ENCODE results near the gene TMEM184B. TPM values are rescaled to one million over a fixed set of nuclear protein-coding genes. Genes with fewer than 3 reads are reported as not detected.

TMEM184B gene
- total and polyA plus RNA-seq, 2 experiments from 2014 or later, result 42.2 to 95.1 TPM

DNA sequence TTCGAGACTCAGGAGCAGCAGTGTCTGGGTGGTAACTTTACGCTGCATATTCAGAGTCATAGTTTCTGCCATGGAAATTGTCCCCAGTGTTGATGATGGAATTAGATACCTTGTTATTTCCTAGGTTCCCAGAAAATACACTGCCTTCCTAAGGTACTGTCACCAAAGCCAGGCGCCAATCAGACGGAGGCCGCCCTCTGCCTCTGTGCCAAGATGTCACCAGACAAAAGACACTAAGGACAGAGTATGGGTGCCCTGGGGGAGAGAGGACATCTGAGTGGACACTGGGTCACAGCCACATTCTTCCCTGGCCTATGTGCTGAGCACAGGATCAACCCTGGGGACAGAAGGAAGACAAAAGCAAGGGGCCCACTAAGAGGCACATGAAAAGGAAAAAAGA is 102.3 kb downstream of the TMEM184B start:
- ATAC-seq (no peak), DNase-seq (ENCODE audit: low spot score) (no peak)
- H3K4me1 Mint-ChIP-seq, result peaks cover 10% of the 10 kb centered on the region
- TF ChIP-seq STAT1 (IDR thresholded peaks at IDR 0.05; ENCODE audit: unreplicated experiment), result no peak
- TF ChIP-seq CREB1 (CRISPR knock-in tag; IDR thresholded peaks at IDR 0.05; ENCODE audit: low read depth), result no peak
- TF ChIP-seq, protein P1, sequence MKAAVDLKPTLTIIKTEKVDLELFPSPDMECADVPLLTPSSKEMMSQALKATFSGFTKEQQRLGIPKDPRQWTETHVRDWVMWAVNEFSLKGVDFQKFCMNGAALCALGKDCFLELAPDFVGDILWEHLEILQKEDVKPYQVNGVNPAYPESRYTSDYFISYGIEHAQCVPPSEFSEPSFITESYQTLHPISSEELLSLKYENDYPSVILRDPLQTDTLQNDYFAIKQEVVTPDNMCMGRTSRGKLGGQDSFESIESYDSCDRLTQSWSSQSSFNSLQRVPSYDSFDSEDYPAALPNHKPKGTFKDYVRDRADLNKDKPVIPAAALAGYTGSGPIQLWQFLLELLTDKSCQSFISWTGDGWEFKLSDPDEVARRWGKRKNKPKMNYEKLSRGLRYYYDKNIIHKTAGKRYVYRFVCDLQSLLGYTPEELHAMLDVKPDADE (IDR thresholded peaks at IDR 0.05), result no peak
- TF ChIP-seq JUNB (IDR thresholded peaks at IDR 0.05; ENCODE audit: unreplicated experiment), result no peak
- TF ChIP-seq, protein P2, sequence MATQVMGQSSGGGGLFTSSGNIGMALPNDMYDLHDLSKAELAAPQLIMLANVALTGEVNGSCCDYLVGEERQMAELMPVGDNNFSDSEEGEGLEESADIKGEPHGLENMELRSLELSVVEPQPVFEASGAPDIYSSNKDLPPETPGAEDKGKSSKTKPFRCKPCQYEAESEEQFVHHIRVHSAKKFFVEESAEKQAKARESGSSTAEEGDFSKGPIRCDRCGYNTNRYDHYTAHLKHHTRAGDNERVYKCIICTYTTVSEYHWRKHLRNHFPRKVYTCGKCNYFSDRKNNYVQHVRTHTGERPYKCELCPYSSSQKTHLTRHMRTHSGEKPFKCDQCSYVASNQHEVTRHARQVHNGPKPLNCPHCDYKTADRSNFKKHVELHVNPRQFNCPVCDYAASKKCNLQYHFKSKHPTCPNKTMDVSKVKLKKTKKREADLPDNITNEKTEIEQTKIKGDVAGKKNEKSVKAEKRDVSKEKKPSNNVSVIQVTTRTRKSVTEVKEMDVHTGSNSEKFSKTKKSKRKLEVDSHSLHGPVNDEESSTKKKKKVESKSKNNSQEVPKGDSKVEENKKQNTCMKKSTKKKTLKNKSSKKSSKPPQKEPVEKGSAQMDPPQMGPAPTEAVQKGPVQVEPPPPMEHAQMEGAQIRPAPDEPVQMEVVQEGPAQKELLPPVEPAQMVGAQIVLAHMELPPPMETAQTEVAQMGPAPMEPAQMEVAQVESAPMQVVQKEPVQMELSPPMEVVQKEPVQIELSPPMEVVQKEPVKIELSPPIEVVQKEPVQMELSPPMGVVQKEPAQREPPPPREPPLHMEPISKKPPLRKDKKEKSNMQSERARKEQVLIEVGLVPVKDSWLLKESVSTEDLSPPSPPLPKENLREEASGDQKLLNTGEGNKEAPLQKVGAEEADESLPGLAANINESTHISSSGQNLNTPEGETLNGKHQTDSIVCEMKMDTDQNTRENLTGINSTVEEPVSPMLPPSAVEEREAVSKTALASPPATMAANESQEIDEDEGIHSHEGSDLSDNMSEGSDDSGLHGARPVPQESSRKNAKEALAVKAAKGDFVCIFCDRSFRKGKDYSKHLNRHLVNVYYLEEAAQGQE (IDR thresholded peaks at IDR 0.05; ENCODE audit: unreplicated experiment), result no peak
- TF ChIP-seq POLR2AphosphoS5 (IDR thresholded peaks at IDR 0.05; ENCODE audit: low read depth), result no peak
- TF ChIP-seq ZNF114 (CRISPR knock-in tag; IDR thresholded peaks at IDR 0.05), result no peak
- no peak for TF ChIP-seq ZNF331 (CRISPR knock-in tag; IDR thresholded peaks at IDR 0.05; ENCODE audit: low read depth)
- no peak for TF ChIP-seq NANOG (IDR thresholded peaks at IDR 0.05; ENCODE audit: borderline replicate concordance)
- TF ChIP-seq, protein P3, sequence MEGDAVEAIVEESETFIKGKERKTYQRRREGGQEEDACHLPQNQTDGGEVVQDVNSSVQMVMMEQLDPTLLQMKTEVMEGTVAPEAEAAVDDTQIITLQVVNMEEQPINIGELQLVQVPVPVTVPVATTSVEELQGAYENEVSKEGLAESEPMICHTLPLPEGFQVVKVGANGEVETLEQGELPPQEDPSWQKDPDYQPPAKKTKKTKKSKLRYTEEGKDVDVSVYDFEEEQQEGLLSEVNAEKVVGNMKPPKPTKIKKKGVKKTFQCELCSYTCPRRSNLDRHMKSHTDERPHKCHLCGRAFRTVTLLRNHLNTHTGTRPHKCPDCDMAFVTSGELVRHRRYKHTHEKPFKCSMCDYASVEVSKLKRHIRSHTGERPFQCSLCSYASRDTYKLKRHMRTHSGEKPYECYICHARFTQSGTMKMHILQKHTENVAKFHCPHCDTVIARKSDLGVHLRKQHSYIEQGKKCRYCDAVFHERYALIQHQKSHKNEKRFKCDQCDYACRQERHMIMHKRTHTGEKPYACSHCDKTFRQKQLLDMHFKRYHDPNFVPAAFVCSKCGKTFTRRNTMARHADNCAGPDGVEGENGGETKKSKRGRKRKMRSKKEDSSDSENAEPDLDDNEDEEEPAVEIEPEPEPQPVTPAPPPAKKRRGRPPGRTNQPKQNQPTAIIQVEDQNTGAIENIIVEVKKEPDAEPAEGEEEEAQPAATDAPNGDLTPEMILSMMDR (conservative IDR thresholded peaks at IDR 0.05; ENCODE audit: low read depth in 2 of 2), result no peak
- TF ChIP-seq, protein P4, sequence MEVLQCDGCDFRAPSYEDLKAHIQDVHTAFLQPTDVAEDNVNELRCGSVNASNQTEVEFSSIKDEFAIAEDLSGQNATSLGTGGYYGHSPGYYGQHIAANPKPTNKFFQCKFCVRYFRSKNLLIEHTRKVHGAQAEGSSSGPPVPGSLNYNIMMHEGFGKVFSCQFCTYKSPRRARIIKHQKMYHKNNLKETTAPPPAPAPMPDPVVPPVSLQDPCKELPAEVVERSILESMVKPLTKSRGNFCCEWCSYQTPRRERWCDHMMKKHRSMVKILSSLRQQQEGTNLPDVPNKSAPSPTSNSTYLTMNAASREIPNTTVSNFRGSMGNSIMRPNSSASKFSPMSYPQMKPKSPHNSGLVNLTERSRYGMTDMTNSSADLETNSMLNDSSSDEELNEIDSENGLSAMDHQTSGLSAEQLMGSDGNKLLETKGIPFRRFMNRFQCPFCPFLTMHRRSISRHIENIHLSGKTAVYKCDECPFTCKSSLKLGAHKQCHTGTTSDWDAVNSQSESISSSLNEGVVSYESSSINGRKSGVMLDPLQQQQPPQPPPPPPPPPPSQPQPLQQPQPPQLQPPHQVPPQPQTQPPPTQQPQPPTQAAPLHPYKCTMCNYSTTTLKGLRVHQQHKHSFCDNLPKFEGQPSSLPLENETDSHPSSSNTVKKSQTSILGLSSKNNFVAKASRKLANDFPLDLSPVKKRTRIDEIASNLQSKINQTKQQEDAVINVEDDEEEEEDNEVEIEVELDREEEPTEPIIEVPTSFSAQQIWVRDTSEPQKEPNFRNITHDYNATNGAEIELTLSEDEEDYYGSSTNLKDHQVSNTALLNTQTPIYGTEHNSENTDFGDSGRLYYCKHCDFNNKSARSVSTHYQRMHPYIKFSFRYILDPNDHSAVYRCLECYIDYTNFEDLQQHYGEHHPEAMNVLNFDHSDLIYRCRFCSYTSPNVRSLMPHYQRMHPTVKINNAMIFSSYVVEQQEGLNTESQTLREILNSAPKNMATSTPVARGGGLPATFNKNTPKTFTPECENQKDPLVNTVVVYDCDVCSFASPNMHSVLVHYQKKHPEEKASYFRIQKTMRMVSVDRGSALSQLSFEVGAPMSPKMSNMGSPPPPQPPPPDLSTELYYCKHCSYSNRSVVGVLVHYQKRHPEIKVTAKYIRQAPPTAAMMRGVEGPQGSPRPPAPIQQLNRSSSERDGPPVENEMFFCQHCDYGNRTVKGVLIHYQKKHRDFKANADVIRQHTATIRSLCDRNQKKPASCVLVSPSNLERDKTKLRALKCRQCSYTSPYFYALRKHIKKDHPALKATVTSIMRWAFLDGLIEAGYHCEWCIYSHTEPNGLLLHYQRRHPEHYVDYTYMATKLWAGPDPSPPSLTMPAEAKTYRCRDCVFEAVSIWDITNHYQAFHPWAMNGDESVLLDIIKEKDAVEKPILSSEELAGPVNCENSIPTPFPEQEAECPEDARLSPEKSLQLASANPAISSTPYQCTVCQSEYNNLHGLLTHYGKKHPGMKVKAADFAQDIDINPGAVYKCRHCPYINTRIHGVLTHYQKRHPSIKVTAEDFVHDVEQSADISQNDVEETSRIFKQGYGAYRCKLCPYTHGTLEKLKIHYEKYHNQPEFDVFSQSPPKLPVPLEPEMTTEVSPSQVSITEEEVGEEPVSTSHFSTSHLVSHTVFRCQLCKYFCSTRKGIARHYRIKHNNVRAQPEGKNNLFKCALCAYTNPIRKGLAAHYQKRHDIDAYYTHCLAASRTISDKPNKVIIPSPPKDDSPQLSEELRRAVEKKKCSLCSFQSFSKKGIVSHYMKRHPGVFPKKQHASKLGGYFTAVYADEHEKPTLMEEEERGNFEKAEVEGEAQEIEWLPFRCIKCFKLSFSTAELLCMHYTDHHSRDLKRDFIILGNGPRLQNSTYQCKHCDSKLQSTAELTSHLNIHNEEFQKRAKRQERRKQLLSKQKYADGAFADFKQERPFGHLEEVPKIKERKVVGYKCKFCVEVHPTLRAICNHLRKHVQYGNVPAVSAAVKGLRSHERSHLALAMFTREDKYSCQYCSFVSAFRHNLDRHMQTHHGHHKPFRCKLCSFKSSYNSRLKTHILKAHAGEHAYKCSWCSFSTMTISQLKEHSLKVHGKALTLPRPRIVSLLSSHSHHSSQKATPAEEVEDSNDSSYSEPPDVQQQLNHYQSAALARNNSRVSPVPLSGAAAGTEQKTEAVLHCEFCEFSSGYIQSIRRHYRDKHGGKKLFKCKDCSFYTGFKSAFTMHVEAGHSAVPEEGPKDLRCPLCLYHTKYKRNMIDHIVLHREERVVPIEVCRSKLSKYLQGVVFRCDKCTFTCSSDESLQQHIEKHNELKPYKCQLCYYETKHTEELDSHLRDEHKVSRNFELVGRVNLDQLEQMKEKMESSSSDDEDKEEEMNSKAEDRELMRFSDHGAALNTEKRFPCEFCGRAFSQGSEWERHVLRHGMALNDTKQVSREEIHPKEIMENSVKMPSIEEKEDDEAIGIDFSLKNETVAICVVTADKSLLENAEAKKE (CRISPR knock-in tag; IDR thresholded peaks at IDR 0.05), result no peak
- TF ChIP-seq EZH2phosphoT487 (IDR thresholded peaks at IDR 0.05; ENCODE audit: unreplicated experiment), result no peak
- no peak for TF ChIP-seq EZH2 (IDR thresholded peaks at IDR 0.05; ENCODE audit: low read depth, unreplicated experiment)
- H3K4me3 Mint-ChIP-seq, result no peak overlapping the region
- no peaks in the 10 kb centered on the region for H3F3A ChIP-seq (replicated peaks; ENCODE audit: low read depth)
- peaks cover 19% of the 10 kb centered on the region for H3K27me3 Mint-ChIP-seq (ENCODE audit: insufficient read depth, low read depth, poor library complexity)
- peak overlapping the region; percentile 6; the same call in 1 of the 2 replicates for H3K27ac Mint-ChIP-seq
- H2AFZ ChIP-seq, result no peak overlapping the region
- H3K4me3 ChIP-seq, result no peak overlapping the region
- H3K9me3 Mint-ChIP-seq, result no peaks in the 10 kb centered on the region
- H4K20me1 ChIP-seq (replicated peaks; ENCODE audit: insufficient read depth), result no peaks in the 10 kb centered on the region
- no peaks in the 10 kb centered on the region for H3K9me2 ChIP-seq (ENCODE audit: insufficient read depth)
- no peaks in the 10 kb centered on the region for H3K36me3 ChIP-seq (ENCODE audit: insufficient read depth)
- H3K27me3 ChIP-seq (ENCODE audit: insufficient read depth), result no peaks in the 10 kb centered on the region
- H3K4me2 ChIP-seq, result no peak overlapping the region
- H3K36me3 Mint-ChIP-seq (ENCODE audit: low read depth), result peaks cover 3% of the 10 kb centered on the region
- no peaks in the 10 kb centered on the region for H3K79me2 ChIP-seq (replicated peaks; ENCODE audit: insufficient read depth)
- no peak overlapping the region for H3K27ac ChIP-seq (ENCODE audit: low read depth)
- no peaks in the 10 kb centered on the region for H3K4me1 ChIP-seq (ENCODE audit: insufficient read depth)

Measured in GM23338 (cell line).